Measurements from ENCODE around the gene MYLK3. TPM values are rescaled to one million over a fixed set of nuclear protein-coding genes. Genes with fewer than 3 reads are reported as not detected.

MYLK3 gene
- total and polyA plus RNA-seq, 3 donors from 2014 or later, result 18.4 to 88.8 (median 63.4) TPM

DNA sequence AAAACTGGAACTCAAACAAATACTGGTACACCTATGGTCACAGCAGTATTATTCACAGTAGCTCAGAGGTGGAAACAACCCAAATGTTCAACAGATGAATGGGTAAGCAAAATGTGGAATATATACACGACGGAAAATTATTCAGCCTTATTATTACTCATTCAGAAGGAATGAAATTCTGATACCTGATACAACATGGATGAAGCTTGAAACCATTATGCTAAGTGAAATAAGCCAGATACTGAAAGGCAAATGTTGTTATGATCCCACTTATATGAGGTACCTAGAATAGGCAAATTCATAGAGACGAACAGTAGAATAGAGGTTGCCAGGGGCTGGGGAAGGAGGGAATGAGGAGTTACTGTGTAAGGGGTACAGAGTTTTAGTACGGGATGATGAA is 27.1 kb upstream of the MYLK3 start:
- WGBS, 2 donors, result 90 to 94% methylated on average over 4 of the region's 4 CpGs
- H3K27me3 ChIP-seq, result no peaks in the 10 kb centered on the region
- H3K9me3 ChIP-seq, result no peaks in the 10 kb centered on the region
- H3K4me3 ChIP-seq, result no peak overlapping the region
- no peak overlapping the region for H3K27ac ChIP-seq
- no peaks in the 10 kb centered on the region for H3K4me1 ChIP-seq
- TF ChIP-seq, protein P1, sequence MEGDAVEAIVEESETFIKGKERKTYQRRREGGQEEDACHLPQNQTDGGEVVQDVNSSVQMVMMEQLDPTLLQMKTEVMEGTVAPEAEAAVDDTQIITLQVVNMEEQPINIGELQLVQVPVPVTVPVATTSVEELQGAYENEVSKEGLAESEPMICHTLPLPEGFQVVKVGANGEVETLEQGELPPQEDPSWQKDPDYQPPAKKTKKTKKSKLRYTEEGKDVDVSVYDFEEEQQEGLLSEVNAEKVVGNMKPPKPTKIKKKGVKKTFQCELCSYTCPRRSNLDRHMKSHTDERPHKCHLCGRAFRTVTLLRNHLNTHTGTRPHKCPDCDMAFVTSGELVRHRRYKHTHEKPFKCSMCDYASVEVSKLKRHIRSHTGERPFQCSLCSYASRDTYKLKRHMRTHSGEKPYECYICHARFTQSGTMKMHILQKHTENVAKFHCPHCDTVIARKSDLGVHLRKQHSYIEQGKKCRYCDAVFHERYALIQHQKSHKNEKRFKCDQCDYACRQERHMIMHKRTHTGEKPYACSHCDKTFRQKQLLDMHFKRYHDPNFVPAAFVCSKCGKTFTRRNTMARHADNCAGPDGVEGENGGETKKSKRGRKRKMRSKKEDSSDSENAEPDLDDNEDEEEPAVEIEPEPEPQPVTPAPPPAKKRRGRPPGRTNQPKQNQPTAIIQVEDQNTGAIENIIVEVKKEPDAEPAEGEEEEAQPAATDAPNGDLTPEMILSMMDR (IDR thresholded peaks at IDR 0.05), result no peak
- TF ChIP-seq POLR2A (IDR thresholded peaks at IDR 0.05), result no peak
- intact Hi-C loops (cut with DNase I; ENCODE audit: low total_unique reads), result no loop called here
- H3K36me3 ChIP-seq (ENCODE audit: low read depth, missing control alignments), result no peaks in the 10 kb centered on the region
- no peak for DNase-seq

DNA sequence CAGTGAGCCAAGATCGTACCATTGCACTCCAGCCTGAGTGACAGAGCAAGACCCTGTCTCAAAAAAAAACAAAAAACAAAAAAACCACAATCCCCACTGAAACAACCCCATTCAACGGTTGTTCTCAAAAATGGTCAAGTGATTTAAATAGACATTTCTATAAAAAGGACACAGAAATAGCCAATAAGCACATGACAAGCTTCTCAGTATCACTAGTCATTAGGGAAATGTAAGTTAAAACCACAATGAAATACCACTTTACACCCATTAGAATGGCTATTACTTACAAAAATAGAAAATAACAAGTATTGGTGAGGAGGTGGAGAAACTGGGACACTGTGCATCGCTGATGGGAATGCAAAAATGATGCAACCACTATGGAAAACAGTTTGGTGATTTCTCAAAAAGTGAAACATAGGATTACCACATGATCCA is 26.6 kb upstream of the MYLK3 start:
- intact Hi-C loops (cut with DNase I; ENCODE audit: low total_unique reads), result no loop called here
- Histone ChIP-seq H3K9me3 (no peaks in the 10 kb centered on the region), H3K36me3 (ENCODE audit: low read depth, missing control alignments) (no peaks in the 10 kb centered on the region), H3K27ac (no peak overlapping the region), H3K4me1 (no peaks in the 10 kb centered on the region), H3K4me3 (no peak overlapping the region), H3K27me3 (no peaks in the 10 kb centered on the region)
- 80 to 83% methylated on average over 3 of the region's 3 CpGs for WGBS, 2 donors
- no peak for TF ChIP-seq POLR2A (IDR thresholded peaks at IDR 0.05)
- TF ChIP-seq, protein P1 (IDR thresholded peaks at IDR 0.05), result no peak
- no peak for DNase-seq

DNA sequence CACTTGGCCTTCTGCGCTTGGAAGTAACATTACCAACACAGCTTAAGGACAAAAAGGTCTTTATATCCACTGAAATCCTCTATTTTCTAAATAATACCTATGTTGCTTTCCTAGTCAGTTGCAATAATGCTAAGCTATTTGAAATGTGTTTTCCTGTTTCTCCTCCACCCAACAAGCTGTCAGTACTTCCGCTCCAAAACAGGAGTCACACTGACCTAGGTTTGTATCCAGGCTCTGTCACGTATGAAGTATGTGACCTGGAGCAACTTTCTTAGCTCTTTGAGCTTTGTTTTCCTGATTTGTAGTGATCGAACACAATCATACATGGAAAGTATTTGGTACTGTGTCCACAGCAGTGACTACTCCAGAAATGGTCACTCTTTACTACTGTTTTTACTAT is 24.3 kb upstream of the MYLK3 start:
- DNase-seq, result no peak
- intact Hi-C loops (cut with DNase I; ENCODE audit: low total_unique reads), result no loop called here
- TF ChIP-seq POLR2A (IDR thresholded peaks at IDR 0.05), result no peak
- TF ChIP-seq, protein P1 (IDR thresholded peaks at IDR 0.05), result no peak
- Histone ChIP-seq H3K9me3 (no peaks in the 10 kb centered on the region), H3K4me3 (no peak overlapping the region), H3K27me3 (no peaks in the 10 kb centered on the region), H3K27ac (no peak overlapping the region), H3K4me1 (no peaks in the 10 kb centered on the region), H3K36me3 (ENCODE audit: low read depth, missing control alignments) (no peaks in the 10 kb centered on the region)
- 82% methylated on average over 4 of the region's 4 CpGs for WGBS, 2 donors

DNA sequence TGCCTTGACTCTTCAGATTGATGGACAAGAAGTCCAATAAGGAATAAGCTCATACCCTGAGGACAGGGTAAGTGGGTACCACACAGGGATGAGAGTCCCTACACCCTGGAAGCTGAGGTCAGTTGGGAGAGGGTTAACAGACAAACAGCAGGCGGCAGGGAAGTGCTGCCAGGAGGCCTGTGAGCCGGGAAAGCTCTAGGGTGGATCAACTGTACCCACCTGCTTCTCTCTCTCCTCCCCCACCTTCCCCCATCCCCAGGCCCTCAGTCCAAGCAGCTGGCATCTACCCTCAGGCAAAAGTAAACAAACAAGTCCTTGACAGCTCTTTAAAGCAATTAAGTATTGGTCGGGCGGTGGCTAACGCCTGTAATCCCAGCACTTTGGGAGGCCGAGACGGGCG is 20.7 kb upstream of the MYLK3 start:
- no peak for DNase-seq
- no peaks in the 10 kb centered on the region for H3K36me3 ChIP-seq (ENCODE audit: low read depth, missing control alignments)
- 80 to 82% methylated on average over 8 of the region's 8 CpGs for WGBS, 2 donors
- no peaks in the 10 kb centered on the region for H3K9me3 ChIP-seq
- H3K27me3 ChIP-seq, result no peaks in the 10 kb centered on the region
- intact Hi-C loops (cut with DNase I; ENCODE audit: low total_unique reads), result no loop called here
- no peak overlapping the region for H3K4me3 ChIP-seq
- H3K4me1 ChIP-seq, result no peaks in the 10 kb centered on the region
- H3K27ac ChIP-seq, result no peak overlapping the region
- TF ChIP-seq, protein P1 (IDR thresholded peaks at IDR 0.05), result no peak
- no peak for TF ChIP-seq POLR2A (IDR thresholded peaks at IDR 0.05)

DNA sequence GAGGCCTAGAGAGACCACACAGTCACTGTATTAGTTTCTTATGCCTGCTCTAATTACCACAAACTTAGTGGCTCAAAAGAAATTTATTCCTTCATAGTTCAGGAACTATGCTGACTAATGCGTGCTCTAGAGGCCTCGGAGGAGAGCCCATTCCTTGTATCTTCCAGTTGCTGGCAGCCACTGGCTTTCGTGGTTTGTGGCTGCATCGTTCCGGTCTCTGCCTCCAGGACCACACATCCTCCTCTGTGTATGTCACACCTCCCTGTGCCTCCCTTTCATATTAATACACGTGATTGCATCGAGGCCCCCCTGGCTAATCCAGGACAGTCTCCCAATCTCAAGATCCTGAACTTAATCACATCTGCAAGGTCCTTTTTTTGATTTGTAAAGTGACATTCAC is 16.9 kb upstream of the MYLK3 start:
- Histone ChIP-seq H3K36me3 (ENCODE audit: low read depth, missing control alignments) (no peaks in the 10 kb centered on the region), H3K9me3 (no peaks in the 10 kb centered on the region), H3K4me3 (no peak overlapping the region), H3K27ac (no peak overlapping the region), H3K4me1 (no peaks in the 10 kb centered on the region), H3K27me3 (no peaks in the 10 kb centered on the region)
- DNase-seq, result no peak
- intact Hi-C loops (cut with DNase I; ENCODE audit: low total_unique reads), result no loop called here
- 82 to 83% methylated on average over 7 of the region's 7 CpGs for WGBS, 2 donors
- TF ChIP-seq POLR2A (IDR thresholded peaks at IDR 0.05), result no peak
- TF ChIP-seq, protein P1 (IDR thresholded peaks at IDR 0.05), result no peak
